Gastrocnemius medialis (tissue), 4 donors: ENCODE results near the gene ZMYM4. TPM values are rescaled to one million over a fixed set of nuclear protein-coding genes. Genes with fewer than 3 reads are reported as not detected.

ENCODE experiments used
- ATAC-seq, 2 donors: fragments of 150-250 bp; one replicate each; pipeline ENCODE4 v1.9.1; 2016
- DNase-seq, 2 donors: peaks; one replicate each; pipeline ENCODE4 v3.0.0-alpha.2; 2019
- H3K27ac ChIP-seq, 4 donors: fragments of 200-600 bp; sonication (generic); 1 replicate in 1 of 4; 2 replicates in 3 of 4; pipeline ENCODE4 v1.5.1; 2016 to 2018; ENCODE audit warnings: mild to moderate bottlenecking in 2 of 4, moderate library complexity in 1 of 4
- H3K27me3 ChIP-seq, 3 donors: fragments of 200-600 bp; sonication (generic) in 2 of 3; 1 replicate in 1 of 3; 2 replicates in 2 of 3; pipeline versions ENCODE4 v1.5.1 to v1.6.0; 2016 to 2019; ENCODE audit warnings: mild to moderate bottlenecking in 1 of 3, moderate library complexity in 1 of 3
- H3K36me3 ChIP-seq, 2 donors: fragments of 200-600 bp; sonication (generic) in 1 of 2; one replicate each; pipeline ENCODE4 v1.5.1; 2017 to 2018
- H3K4me1 ChIP-seq, 2 donors: fragments of 200-600 bp; sonication (generic) in 1 of 2; one replicate each; pipeline ENCODE4 v1.5.1; 2016 to 2017; ENCODE audit warnings: mild to moderate bottlenecking in 2 of 2
- H3K4me3 ChIP-seq, 4 donors: fragments of 200-600 bp; sonication (generic) in 3 of 4; 1 replicate in 1 of 4; 2 replicates in 3 of 4; pipeline ENCODE4 v1.5.1; 2016 to 2019; ENCODE audit warnings: mild to moderate bottlenecking in 2 of 4
- H3K9me3 ChIP-seq, 3 donors: fragments of 200-600 bp; sonication (generic) in 2 of 3; 1 replicate in 1 of 3; 2 replicates in 2 of 3; pipeline ENCODE4 v1.5.1; 2016 to 2019
- CTCF ChIP-seq, 5 experiments: fragments of 450-650 bp in 3 of 5; fragments of 200-600 bp in 2 of 5; sonication (generic) in 2 of 5; IDR thresholded peaks in 4 of 5; conservative IDR thresholded peaks in 1 of 5; 1 replicate in 4 of 5; 2 replicates in 1 of 5; pipeline ENCODE4 v1.5.1; 2016 to 2019; ENCODE audit warnings: antibody characterized with exemption in 5 of 5, mild to moderate bottlenecking in 3 of 5, moderate library complexity in 3 of 5
- POLR2A ChIP-seq, 2 donors: fragments of 450-650 bp; IDR thresholded peaks; one replicate each; pipeline ENCODE4 v1.6.1; 2017; ENCODE audit warnings: antibody characterized with exemption in 2 of 2, mild to moderate bottlenecking in 2 of 2, moderate library complexity in 2 of 2
- in situ Hi-C, 4 donors: fragments of 200-750 bp; cut with MboI; loops; one replicate each; pipeline versions ENCODE4 v1.15.0 to v1.8.0; 2017; ENCODE audit warnings: low sequenced_read_pairs in 4 of 4
- intact Hi-C: fragments of 100-400 bp; cut with DNase I; formaldehyde crosslinking; loops from one replicate; pipeline ENCODE4 v1.15.1; 2023; ENCODE audit warnings: low total_unique reads
- total RNA-seq, 4 donors: library from RNA; depleted of rRNA; stranded (reverse); fragments of >200 nt; gene quantifications; one replicate each; pipeline versions ENCODE4 v1.1.0 to v1.2.3, GENCODE V29; 2016

Gene ZMYM4
- 10 to 100 TPM; 11.1 to 25.3 (median 13.7) TPM for total RNA-seq

GRCh38 chr1:35268282-35269200 is at the start of gene ZMYM4:
Gene ZMYM4 (plus strand): TSS chr1:35268709. CDS start chr1:35269047, 338 bp downstream.
- Histone ChIP-seq H3K36me3 (no peaks in the 10 kb centered on the region), H3K4me3 (peak within 1 kb of the TSS; percentile 75 to 94 (median 88)), H3K27me3 (no peaks in the 10 kb centered on the region), H3K9me3 (no peaks in the 10 kb centered on the region), H3K27ac (peak within 1 kb of the TSS; percentile 79 to 92 (median 88)), H3K4me1 (peaks cover 3 to 12% of the 10 kb centered on the region in 2 donors)
- peak; percentile 78 to 93 for DNase-seq
- ATAC-seq = peak; percentile 91 to 95
- intact Hi-C loops = loop anchor here (2.0 to 5.0 kb wide), 2 partner anchors 52 to 76 kb away; partner anchors contain the start of gene SFPQ
- TF ChIP-seq CTCF (IDR thresholded peaks at IDR 0.05 in 4 of 5, conservative IDR thresholded peaks at IDR 0.05 in 1 of 5) = no peak
- no peak for TF ChIP-seq POLR2A (IDR thresholded peaks at IDR 0.05)
- in situ Hi-C loops = no loop called here

- H3K27me3 ChIP-seq = no peaks in the 10 kb centered on the region
- no peaks in the 10 kb centered on the region for H3K4me1 ChIP-seq
- H3K9me3 ChIP-seq = no peaks in the 10 kb centered on the region
- in situ Hi-C loops = no loop called here
- TF ChIP-seq CTCF (IDR thresholded peaks at IDR 0.05 in 4 of 5, conservative IDR thresholded peaks at IDR 0.05 in 1 of 5) (no peak), POLR2A (IDR thresholded peaks at IDR 0.05) (no peak)
- H3K27ac ChIP-seq = no peak overlapping the region
- intact Hi-C loops = no loop called here
- no peak for ATAC-seq
- H3K4me3 ChIP-seq = no peak overlapping the region
- DNase-seq = no peak
- H3K36me3 ChIP-seq = no peaks in the 10 kb centered on the region
These were observed 47.5 kb upstream of the ZMYM4 start for GRCh38 chr1:35220976-35221375.

GRCh38 chr1:35222322-35223083 is 46.0 kb upstream of the ZMYM4 start:
- H3K4me1 ChIP-seq = no peaks in the 10 kb centered on the region
- DNase-seq (no peak), ATAC-seq (no peak)
- H3K9me3 ChIP-seq = no peaks in the 10 kb centered on the region
- intact Hi-C loops = no loop called here
- no peaks in the 10 kb centered on the region for H3K27me3 ChIP-seq
- TF ChIP-seq POLR2A (IDR thresholded peaks at IDR 0.05) (no peak), CTCF (IDR thresholded peaks at IDR 0.05 in 4 of 5, conservative IDR thresholded peaks at IDR 0.05 in 1 of 5) (no peak)
- H3K4me3 ChIP-seq = no peak overlapping the region
- H3K27ac ChIP-seq = no peak overlapping the region
- H3K36me3 ChIP-seq = no peaks in the 10 kb centered on the region
- in situ Hi-C loops = no loop called here

GRCh38 chr1:35223084-35223630 is 45.4 kb upstream of the ZMYM4 start:
- H3K4me3 ChIP-seq = no peak overlapping the region
- no peaks in the 10 kb centered on the region for H3K4me1 ChIP-seq
- H3K27ac ChIP-seq = no peak overlapping the region
- H3K36me3 ChIP-seq = no peaks in the 10 kb centered on the region
- DNase-seq (no peak), ATAC-seq (no peak)
- no peaks in the 10 kb centered on the region for H3K27me3 ChIP-seq
- in situ Hi-C loops = no loop called here
- TF ChIP-seq CTCF (IDR thresholded peaks at IDR 0.05 in 4 of 5, conservative IDR thresholded peaks at IDR 0.05 in 1 of 5) (no peak), POLR2A (IDR thresholded peaks at IDR 0.05) (no peak)
- H3K9me3 ChIP-seq = no peaks in the 10 kb centered on the region
- intact Hi-C loops = no loop called here
